HG03378 (cell line): ENCODE results near the gene GSTM2.
"Not testable (repeated sequence)": the region's sequence is repeated elsewhere in the genome, so short reads cannot be mapped to it uniquely, and the experiment has no call there.

Source experiments
- ATAC-seq: cut with Tn5 transposase; IDR thresholded peaks from one replicate; pipeline ENCODE4 v1.9.1; 2021; ENCODE audit warnings: mild to moderate bottlenecking, moderate library complexity; ENCODE audit not compliant: unreplicated experiment

Gene GSTM2

GRCh38 chr1:109643385-109644230 lies 24.2 kb upstream of the GSTM2 start:
- ATAC-seq = peak; percentile 74

GRCh38 chr1:109644670-109645069 lies 23.2 kb upstream of the GSTM2 start:
- no peak for ATAC-seq

GRCh38 chr1:109649491-109649914 lies 18.4 kb upstream of the GSTM2 start:
- no peak for ATAC-seq

- no peak for ATAC-seq
Measured at GRCh38 chr1:109650609-109651008, 17.2 kb upstream of the GSTM2 start.

- ATAC-seq = no peak
Measured at GRCh38 chr1:109652402-109652801, 15.5 kb upstream of the GSTM2 start.

GRCh38 chr1:109653306-109653705 lies 14.6 kb upstream of the GSTM2 start:
- ATAC-seq = no peak

- no peak for ATAC-seq
Measured at GRCh38 chr1:109654519-109654918, 13.3 kb upstream of the GSTM2 start.

- ATAC-seq = peak; percentile 76
Measured at GRCh38 chr1:109655615-109656519, 12.0 kb upstream of the GSTM2 start, which contains the start of gene GSTM4. TSS of gene GSTM4 (plus strand) at chr1:109656099. CDS start at chr1:109656390, 291 bp downstream.

GRCh38 chr1:109657395-109657794 lies 10.5 kb upstream of the GSTM2 start:
- no peak for ATAC-seq

GRCh38 chr1:109657970-109658369 lies 9.9 kb upstream of the GSTM2 start:
- no peak for ATAC-seq

GRCh38 chr1:109658533-109659042 lies 9.3 kb upstream of the GSTM2 start:
- ATAC-seq = no peak

GRCh38 chr1:109659145-109659544 lies 8.7 kb upstream of the GSTM2 start:
- ATAC-seq = no peak

GRCh38 chr1:109659997-109660690 lies 7.7 kb upstream of the GSTM2 start:
- no peak for ATAC-seq

- ATAC-seq = not testable (repeated sequence)
Measured at GRCh38 chr1:109660691-109661026, 7.2 kb upstream of the GSTM2 start.

- no peak for ATAC-seq
Measured at GRCh38 chr1:109661391-109661790, 6.5 kb upstream of the GSTM2 start.

- no peak for ATAC-seq
Measured at GRCh38 chr1:109664671-109665070, 3.2 kb upstream of the GSTM2 start.

- ATAC-seq = no peak
Measured at GRCh38 chr1:109668123-109668775, 392 bp downstream of the GSTM2 start.

GRCh38 chr1:109669246-109669948 lies 1.5 kb downstream of the GSTM2 start:
- ATAC-seq = no peak

GRCh38 chr1:109669949-109670302 lies 2.1 kb downstream of the GSTM2 start:
- not testable (repeated sequence) for ATAC-seq

- ATAC-seq = no peak
Measured at GRCh38 chr1:109671067-109671466, 3.2 kb downstream of the GSTM2 start.
